Dedifferentiated amniotic fluid mesenchymal stem cell (primary cell): ENCODE results near the gene MAS1L.

ENCODE experiments used
- DNase-seq: peaks from one replicate; pipeline ENCODE4 v3.0.0-alpha.2; 2016; ENCODE audit errors: extremely low spot score

The MAS1L gene, protein sequence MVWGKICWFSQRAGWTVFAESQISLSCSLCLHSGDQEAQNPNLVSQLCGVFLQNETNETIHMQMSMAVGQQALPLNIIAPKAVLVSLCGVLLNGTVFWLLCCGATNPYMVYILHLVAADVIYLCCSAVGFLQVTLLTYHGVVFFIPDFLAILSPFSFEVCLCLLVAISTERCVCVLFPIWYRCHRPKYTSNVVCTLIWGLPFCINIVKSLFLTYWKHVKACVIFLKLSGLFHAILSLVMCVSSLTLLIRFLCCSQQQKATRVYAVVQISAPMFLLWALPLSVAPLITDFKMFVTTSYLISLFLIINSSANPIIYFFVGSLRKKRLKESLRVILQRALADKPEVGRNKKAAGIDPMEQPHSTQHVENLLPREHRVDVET

DNA sequence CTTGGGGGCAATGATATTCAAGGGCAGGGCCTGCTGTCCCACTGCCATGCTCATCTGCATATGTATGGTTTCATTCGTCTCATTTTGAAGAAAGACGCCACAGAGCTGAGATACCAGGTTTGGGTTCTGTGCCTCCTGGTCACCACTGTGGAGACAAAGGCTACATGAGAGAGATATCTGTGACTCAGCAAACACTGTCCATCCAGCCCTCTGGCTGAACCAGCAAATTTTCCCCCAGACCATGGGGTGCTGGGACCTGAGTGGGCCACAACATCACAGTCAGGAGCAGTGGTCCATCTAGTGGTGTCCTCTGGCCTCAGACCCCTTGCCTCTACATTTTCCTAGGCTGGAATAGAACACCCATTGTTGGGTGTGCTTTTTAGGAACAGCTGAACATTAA, at the start of gene MAS1L:
Gene MAS1L, minus strand, starts transcription at position 297 of the 400 bp plus-strand sequence. Its CDS starts 54 bp downstream, at position 243.
- no peak for DNase-seq

DNA sequence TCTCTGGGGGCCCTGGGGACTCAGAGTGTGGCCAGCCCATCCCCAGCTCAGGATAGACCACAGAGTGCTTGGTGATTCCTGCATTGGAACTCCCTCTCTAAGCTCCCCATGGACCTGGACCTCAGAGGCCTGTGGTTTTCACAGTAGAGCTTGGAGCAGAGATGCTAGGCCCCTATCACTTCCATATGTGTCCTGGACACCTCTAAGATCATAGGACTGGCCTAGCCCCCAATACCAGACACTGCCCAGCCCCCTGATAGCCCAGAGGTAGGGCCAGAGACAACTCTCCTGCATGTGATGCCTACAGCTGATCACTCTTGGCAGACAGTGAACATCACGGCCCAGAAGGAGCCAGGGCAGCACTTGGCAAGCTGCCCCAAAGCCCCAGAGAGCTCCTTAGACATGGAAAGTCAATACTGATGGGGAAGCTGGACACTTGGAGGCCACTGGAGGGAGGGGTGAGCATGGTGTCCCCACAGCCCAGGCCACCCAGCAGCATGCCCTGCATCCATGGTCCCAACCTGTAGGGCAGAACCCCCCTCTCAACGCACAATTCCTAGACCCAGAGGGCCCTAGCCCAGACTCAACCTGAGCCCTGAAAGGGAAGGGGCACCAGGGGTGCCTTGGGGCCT, 44.7 kb upstream of the MAS1L start:
- DNase-seq, result no peak

DNA sequence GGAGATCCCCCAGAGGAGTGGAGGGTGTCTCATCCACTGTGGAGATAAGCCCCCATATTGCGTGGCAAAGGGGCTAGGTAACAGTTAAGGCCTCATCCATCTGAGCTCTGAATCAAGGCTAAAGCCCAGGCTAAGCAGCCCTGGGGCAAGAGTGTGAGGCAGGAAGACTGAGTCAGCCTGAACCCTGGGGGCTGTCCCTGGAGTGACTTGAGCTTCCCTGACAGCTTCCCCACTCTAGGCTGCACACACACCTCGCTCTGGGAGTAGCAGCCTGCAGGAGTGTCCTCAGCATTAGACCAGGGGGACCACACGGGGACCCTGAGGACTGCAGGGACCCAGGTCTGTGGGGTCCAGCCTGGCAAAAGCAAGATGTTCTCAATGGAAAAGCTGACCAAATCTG, 43.9 kb upstream of the MAS1L start:
- DNase-seq, result no peak

DNA sequence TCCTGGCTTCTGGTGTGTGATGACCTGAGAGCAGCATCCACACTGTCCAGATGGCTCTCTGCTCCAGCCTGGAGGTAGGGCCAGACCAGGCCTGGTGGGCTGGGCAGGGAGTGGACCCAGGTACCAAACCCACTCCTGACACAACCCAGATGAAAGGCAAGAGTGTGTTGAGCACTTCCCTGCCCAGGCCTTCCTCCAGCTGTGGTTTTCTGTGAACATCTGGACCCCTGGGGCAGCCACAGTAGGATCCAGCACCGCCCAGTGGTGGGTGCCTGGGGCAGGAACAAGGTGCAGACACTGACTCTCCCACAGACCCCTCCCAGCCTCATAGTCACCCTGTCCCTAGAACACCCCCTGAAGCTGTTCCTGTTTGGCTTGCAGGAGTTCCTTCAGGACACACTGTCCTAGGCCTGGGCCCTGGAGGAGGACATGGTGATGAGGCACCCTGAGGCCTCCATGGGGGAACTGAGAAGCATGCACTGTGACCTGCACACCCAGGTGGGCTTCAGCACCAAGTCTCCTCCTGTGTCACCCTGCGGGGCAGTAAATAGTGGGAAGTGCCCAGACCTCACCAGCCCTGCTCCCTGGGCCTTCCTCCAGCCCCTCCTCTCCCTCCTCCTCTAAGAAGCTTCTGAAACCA, 43.0 kb upstream of the MAS1L start:
- DNase-seq, result no peak

DNA sequence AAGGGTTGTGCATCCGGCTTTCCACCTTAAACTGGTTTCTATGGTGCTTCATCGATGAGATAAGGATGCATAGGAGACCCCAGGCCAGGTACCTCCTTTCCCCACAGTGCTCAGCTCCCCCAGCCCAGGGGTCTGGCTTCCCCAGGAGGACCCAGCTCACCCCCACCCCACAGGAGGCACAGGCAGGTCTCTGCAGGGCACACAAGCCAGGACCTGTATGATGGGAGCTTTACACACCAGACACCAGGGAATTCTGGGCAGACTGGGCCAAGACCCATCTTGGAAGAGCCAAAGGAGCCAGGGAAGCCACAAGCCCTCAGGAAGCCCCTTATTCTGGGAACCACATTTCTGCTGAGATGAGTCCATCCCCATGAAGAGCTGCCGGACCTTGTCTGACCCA, 42.2 kb upstream of the MAS1L start:
- no peak for DNase-seq

DNA sequence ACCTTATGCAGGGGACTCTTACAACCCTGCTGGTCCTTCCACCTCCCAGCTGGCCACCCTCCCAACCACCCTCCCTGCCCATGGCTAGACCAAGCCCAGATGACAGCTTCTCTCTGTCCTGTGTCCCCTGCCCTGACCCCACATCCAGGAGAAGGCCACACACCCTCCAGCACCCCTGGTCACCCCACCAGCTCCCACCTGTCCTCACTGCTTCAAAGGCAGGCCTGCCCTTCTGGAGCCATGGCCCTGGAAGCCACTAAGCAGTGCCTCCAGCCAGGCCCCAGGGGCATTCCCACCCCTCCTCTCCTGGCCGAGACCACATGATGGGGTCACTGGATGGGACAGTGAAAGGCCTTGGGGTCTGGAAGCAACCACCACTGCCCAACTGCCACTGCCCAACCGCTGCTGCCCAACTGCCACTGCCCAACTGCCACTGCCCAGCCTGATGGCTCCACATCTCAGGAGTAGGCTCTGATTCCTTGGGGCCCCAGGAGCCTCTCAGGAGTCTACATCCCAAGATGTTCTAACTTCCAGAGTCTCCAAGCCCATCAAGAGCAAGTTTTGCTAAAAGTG, 41.3 kb upstream of the MAS1L start:
- no peak for DNase-seq

DNA sequence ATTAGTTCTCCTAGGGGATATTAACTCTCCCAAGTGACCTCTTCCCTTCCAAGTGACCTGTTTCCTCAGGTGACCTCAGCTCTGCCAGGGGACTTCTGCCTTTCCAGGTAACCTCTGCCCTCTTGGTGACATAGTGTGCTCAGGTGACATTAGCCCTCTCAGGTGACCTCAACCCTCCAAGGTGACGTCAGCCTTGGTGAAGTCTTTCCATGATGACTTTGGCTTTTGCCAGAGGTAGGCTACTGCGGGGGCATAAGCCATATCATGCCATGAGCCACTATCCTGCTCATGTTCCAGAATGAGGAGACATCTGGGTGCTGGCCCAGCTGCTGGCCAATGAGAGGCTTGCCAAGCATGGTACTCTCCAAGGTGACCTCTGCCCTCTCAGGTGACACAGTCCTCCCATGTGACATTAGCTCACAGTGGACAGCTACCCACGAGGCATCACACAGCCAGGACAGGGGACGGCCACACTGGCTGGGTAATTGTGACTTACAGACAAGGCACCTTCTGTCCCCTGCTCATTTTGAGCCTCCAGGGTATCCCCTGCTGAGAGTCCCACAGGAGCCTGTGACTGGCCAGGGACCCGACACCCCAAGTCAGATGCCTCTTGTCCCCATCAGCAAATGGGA, 40.7 kb upstream of the MAS1L start:
- DNase-seq, result no peak

DNA sequence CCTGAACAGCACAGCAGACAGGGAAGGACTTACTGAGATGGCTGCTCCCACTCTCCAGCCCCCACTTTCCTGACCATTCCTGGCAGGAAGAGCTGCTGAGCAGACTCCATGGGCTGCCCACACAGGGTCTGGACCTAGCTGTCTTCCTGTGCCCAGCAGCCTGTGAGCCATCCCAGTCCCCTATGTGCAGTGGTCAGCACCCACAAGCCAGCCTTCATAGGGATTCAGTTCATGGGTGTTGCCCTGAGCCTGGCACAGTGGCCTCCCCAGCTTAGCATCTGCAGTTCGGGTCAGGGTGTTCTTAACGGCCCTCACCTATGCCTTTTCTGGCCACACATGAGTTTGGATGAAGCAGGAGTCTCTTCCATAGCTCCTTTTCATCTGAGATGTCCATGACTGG, 39.8 kb upstream of the MAS1L start:
- DNase-seq, result no peak

DNA sequence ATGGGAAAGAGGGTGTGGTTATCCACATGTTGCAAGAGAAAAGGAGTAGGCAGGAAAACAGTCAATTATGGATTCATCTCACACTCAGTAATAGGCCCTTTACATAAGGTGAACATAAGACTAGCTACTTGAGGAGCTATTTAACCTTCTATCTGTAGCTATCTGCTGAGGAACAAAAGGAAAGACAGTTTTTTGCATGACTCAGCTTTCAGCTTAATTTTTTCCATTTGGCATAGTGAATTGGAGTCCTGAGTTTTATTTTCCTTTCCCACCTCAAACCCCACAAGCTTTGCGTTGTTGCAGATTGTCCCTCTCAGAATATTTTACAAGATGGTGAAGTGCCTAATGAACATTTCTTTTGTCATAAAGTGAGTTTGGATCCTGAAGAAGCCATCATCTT, 39.4 kb upstream of the MAS1L start:
- no peak for DNase-seq

DNA sequence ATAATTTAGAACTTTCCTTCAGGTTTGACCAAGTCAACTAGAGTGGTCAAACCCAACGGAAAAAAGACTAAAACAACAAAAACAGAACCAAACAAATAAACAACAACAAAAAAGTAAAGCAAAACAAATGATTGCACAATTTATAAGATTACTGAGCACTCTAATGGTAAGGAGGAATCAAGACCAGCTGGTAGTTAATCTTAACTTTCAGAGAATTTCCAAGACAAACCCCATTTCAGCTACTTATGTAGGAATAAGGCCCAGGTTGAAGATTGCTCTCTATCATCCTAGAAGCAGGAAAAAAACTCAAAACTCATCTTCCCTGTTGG, 37.5 kb upstream of the MAS1L start:
- no peak for DNase-seq

DNA sequence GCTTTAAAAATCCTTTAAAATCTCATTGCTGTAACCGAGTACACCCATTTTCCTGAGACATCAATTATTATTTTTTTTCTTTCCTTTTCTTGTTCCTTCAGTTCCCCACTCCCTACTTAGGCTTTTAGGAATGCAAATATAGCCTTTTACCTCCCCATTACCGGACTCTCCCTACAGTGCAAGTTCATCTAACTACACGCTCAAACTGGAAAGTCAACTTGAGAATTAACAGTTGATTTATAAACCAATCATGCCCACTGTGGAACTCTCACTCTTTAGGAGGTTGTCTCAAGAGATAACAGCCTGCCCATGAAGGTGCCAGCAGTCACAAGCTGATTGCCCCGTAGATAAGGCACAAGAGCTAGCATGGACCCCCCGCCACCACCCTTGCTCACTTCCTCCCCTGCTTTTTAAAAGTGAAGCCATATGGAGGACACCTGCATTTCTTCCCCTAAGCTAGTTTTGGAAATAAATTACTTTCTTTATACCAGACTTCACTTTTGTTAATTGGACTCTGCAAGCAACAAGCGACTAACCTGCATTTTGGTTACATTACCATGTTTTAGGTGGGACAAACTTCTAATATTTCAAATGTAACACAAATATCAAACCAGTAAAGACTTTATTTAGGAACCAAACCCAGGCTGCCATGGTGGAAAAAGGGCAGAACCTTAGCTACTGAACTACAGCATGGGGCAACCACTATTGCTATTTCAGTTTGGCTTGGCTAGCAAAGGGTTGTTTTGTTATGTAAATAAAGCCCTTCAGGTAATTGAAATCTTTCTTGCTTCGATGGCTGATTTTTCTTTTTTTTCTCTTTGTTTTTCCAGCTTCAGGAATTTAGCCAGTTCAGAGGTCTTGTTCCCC, 36.9 kb upstream of the MAS1L start:
- no peak for DNase-seq

DNA sequence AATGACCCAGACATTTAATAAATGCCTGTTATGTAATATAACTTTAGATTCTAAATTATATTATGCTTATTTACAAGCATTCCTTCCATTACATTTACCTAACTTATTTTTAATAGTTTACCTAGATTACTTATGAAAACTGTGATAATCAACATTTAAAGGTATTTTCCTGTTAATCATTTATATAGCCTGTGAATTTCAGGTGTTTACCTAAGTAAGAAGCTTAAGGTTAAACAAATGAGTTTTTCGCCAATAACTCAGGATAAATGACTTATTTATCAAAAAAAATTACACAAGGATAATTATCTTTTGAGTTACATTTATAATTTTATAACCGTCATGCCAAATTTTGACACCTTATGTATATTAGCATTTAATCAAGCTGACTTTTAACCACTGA, 36.3 kb upstream of the MAS1L start:
- no peak for DNase-seq

DNA sequence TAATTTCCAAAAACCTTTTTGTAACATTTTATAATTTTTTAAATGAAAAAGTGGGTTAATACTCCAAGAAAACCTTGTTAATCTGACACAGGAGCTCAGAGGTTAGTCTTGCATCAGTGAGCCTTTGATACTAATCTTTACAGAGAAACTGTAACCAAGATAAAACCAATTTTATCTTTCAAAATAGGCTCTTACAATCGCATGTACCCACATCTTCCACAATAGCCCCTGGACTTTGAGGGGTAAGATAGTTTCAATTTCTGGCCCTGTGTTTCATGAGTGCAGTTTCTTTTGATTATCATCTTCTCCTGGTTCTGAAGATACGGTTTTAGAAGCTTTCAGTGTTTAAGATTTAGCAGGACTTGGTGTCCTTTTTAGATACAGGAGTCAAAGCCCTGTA, 34.5 kb upstream of the MAS1L start:
- no peak for DNase-seq

DNA sequence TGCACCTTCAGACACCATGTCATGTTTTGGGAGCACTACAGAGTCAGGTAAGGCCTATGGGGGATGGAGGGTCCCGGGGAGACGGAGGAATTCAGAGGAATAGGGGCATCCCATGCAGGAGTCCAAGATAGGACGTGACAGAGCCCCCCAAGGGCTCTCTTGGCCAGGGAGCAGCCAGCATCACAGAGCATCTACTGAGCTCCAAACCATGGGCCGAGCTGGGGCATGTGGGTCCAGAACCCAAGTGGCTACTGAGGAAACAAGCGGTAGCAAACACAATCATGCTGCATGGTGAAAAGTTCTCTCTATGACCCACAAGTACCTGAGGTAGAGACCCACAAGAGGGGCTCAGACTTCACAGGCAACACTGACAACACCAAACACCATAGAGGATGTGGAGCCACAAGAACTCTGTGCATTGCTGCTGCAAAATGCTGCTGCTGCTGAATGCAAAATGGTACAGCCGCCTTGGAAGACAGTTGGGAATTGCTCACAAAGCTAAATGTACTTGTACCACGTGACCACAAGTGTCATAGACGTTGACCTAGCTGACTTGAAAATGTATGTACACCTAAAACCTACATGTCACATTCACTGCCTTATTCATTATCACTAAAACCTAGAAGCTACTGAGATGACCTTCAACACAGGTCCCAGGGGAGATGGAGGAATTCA, 33.4 kb upstream of the MAS1L start:
- DNase-seq, result no peak

DNA sequence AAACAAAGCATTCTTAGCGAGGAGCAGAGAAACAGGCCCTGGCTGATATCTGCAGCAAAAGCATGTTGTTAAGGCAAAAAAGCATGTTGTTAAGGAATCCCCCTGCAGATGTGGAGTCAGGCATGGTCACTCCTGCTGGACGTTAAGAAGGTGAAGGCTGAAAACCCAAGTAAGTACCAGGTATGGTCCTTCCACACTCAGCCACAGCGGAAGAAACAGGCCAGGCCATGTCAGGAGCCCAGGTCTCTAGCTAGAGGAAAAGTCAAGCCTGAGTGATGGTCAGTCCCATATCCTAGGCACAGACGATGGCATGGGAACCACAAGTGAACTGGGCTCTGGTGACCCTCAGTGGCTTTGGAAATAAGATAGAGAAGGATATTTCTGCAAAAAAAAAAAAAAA, 32.5 kb upstream of the MAS1L start:
- DNase-seq, result no peak

DNA sequence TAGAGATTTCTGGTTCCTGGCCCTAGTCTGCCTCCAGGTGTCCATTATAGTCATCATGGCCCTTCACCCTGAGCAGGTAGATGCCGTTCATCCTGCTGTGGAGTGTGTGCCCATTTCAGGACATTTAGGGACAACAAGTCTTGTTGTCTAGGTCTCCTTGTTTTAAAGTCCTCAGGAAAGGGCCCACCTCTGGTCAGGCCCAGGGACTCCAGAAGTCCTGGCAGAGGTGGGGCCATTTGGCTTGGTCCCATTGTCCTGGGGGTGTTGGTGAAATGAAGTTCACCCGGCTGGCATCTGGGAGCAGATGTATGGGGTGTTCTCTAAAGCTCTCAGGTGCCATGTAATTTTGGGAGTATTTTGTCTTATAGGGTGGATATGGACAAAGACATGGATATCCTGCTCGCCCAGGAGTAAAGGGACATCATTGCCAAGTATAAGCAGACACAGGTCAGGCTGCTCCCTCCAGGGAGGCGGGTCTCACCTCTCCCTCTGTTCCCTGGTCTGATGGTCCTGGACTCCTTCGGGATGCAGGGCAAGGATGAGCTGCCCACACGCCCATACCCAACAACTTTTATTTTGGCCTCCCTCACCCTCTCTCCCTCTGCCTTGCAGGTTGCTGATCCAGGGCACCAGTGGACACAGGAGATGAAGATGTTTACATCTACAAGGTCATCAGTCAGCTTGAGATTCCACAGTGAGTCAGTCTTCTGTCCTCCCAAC, 31.7 kb upstream of the MAS1L start:
- DNase-seq, result no peak

DNA sequence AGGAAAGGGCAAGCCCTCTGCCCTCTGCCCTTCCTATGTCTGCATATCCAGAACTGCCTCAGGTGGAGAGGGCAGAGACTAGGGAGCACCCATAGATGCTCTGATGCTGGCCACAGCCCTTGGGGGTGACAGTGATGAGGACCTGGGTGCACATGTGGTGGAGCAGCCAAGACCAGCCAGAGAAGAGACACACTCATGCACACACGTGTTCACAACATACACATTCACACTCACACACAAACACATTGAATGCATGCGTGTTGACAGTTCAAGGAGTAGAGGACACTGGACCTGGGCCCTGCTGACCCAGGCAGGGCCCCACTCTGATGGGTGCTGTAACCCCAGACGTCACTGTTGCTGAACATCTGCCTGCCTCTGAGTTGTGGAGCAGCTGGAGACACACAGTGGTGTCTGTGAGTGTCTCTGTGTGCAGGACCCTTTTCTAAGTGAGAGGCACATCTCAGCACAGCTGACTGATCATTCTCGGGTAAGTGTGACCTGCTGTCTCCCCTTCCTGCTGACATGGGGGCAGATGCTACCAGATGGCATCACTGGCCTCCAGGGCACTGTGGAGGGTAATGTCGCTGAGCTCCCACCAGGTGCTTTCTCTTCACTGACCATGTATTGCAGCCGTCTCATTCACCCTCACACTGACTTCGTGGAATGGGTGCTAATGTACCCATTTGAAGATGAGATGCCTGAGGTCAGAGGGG, 30.1 kb upstream of the MAS1L start:
- DNase-seq, result no peak

DNA sequence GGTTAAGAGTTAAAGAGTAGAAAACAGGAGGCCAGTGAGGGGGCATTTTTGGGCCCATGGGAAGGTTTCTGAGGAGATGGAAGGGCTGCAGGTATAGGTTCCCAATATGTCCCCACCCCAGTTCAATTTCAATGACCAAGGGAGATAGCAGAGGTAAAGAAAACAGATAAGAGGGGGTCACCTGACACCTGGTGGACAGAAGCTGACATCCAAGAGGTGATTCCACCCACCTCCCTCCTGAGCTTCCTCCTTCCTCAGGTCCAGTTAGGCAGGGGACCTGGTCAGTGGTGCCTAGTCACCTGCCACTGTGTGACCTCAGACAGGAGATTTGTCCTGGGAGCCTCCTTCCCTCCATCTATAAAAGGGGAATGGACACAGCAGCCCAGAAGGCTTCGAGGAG, 29.5 kb upstream of the MAS1L start:
- no peak for DNase-seq

DNA sequence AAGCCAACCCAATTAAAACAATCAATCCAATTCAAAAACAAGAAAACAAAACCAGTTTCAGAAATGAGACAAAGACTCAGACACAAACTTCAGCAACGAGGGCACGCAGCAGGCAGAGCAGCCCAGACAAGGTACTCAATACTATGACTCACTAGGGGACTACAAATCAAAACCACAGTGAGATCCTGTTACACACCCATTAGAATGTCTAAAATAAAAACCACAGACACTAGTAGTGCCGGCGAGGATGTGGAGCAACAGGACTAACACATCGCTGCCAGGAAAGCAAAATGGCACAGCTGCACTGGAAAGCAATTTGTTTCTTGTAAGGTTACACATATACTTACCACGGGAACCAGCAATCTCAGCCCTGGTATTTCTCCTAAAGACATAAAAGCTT, 28.4 kb upstream of the MAS1L start:
- DNase-seq, result no peak
